GM21825 (cell line): ENCODE results near the gene PDGFD.

ENCODE experiments used
- ATAC-seq: cut with Tn5 transposase; IDR thresholded peaks from one replicate; pipeline ENCODE4 v1.9.1; 2021; ENCODE audit warnings: mild to moderate bottlenecking, moderate library complexity; ENCODE audit not compliant: unreplicated experiment

PDGFD gene

GRCh38 chr11:103927535-103927934 is 236.4 kb downstream of the PDGFD start:
- no peak for ATAC-seq

GRCh38 chr11:103926990-103927389 is 237.0 kb downstream of the PDGFD start:
- no peak for ATAC-seq

- no peak for ATAC-seq
These were observed 239.6 kb downstream of the PDGFD start for GRCh38 chr11:103924166-103925013.

- no peak for ATAC-seq
These were observed 240.5 kb downstream of the PDGFD start for GRCh38 chr11:103923451-103923931.

- no peak for ATAC-seq
These were observed 243.0 kb downstream of the PDGFD start for GRCh38 chr11:103920933-103921332.

- ATAC-seq = peak; percentile 61
These were observed 243.5 kb downstream of the PDGFD start for GRCh38 chr11:103920449-103920848.

GRCh38 chr11:103910721-103911120 is 253.2 kb downstream of the PDGFD start:
- no peak for ATAC-seq

GRCh38 chr11:103907548-103908455 is 256.1 kb downstream of the PDGFD start:
- no peak for ATAC-seq

- ATAC-seq = no peak
These were observed 256.8 kb downstream of the PDGFD start for GRCh38 chr11:103907136-103907535.

- no peak for ATAC-seq
These were observed 257.6 kb downstream of the PDGFD start for GRCh38 chr11:103906291-103906867.

GRCh38 chr11:103904324-103904667 is 259.7 kb downstream of the PDGFD start:
- ATAC-seq = peak; percentile 86

GRCh38 chr11:103903621-103904323 is 260.2 kb downstream of the PDGFD start:
- peak; percentile 87 for ATAC-seq

- ATAC-seq = no peak
These were observed 261.0 kb downstream of the PDGFD start for GRCh38 chr11:103902994-103903393.

GRCh38 chr11:103901656-103902055 is 262.3 kb downstream of the PDGFD start:
- ATAC-seq = no peak

GRCh38 chr11:103898577-103899336 is 265.2 kb downstream of the PDGFD start:
- peak; percentile 70 for ATAC-seq

GRCh38 chr11:103898065-103898464 is 265.9 kb downstream of the PDGFD start:
- peak; percentile 70 for ATAC-seq

- ATAC-seq = no peak
These were observed 266.6 kb downstream of the PDGFD start for GRCh38 chr11:103897160-103897936.

- no peak for ATAC-seq
These were observed 268.8 kb downstream of the PDGFD start for GRCh38 chr11:103895106-103895505.

GRCh38 chr11:103894673-103895072 is 269.3 kb downstream of the PDGFD start:
- no peak for ATAC-seq
